Spleen (tissue), 7 donors: ENCODE results near the gene RARG.

Experiments
- CTCF ChIP-seq, 11 experiments: fragments of 200-600 bp in 7 of 11; fragments of 450-650 bp in 4 of 11; sonication (generic) in 4 of 11; IDR thresholded peaks in 8 of 11; conservative IDR thresholded peaks in 3 of 11; 1 replicate in 7 of 11; 2 replicates in 4 of 11; pipeline versions ENCODE4 v1.4.0 to v1.8.0; 2016 to 2021; ENCODE audit warnings: antibody characterized with exemption in 11 of 11, inconsistent platforms in 4 of 11, mild to moderate bottlenecking in 1 of 11
- POLR2A ChIP-seq, 3 donors: fragments of 450-650 bp; IDR thresholded peaks; one replicate each; pipeline ENCODE4 v1.5.1; 2017; ENCODE audit warnings: antibody characterized with exemption in 3 of 3, mild to moderate bottlenecking in 1 of 3
- POLR2AphosphoS5 ChIP-seq, 3 donors: sonication (generic); formaldehyde crosslinking; IDR thresholded peaks; one replicate each; pipeline ENCODE4 v1.5.1; 2017; ENCODE audit warnings: antibody characterized with exemption in 3 of 3
- donor health status: DM: no; HTN: no; CAD: no; lungs with moderate emphysema.
- donor health status: DM: no; HTN: no; CAD: no.
- donor health status: DM: no; HTN: no; CAD: no.

DNA sequence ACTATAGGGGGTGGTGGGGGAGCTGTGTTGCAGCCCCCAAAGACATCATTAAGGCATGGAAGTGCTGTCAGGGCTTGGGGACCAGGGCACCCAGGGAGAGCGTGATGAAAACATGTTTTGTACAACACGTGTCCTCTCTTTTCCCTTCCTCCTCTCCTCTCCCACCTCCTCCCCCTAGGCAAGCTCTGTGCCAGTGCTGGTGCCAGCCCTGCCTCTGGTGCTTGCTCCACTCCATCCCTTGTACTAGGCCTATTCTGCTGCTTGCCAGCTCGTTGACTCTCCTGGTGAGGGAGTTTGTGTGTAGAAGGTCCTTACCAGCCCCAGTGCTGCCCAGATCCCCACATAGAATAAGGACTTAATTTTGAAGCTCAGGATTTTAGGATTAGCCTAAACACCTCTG lies 3.2 kb upstream of the RARG start:
- TF ChIP-seq POLR2AphosphoS5 (IDR thresholded peaks at IDR 0.05) (no peak), CTCF (IDR thresholded peaks at IDR 0.05 in 8 of 11, conservative IDR thresholded peaks at IDR 0.05 in 3 of 11) (no peak), POLR2A (IDR thresholded peaks at IDR 0.05) (no peak)
